ENCODE data around the gene PNKP.
"Not testable (repeated sequence)": the region's sequence is repeated elsewhere in the genome, so short reads cannot be mapped to it uniquely, and the experiment has no call there.

The PNKP gene

GRCh38 chr19:49835562-49835961 lies 31.8 kb downstream of the PNKP start:
- Histone ChIP-seq H3K4me1 (ENCODE audit: insufficient read depth, low read length) (peaks cover 4% of the 10 kb centered on the region), H2AFZ (ENCODE audit: low read depth, low read length) (no peak overlapping the region), H3K27me3 (ENCODE audit: insufficient read depth, low read length) (no peaks in the 10 kb centered on the region), H3K36me3 (ENCODE audit: insufficient read depth, low read length) (peaks cover 97% of the 10 kb centered on the region), H3K9me3 (ENCODE audit: low read length) (peaks cover 2% of the 10 kb centered on the region), H3K4me3 (ENCODE audit: low read length) (no peak overlapping the region)

- no peak overlapping the region for H2AFZ ChIP-seq (ENCODE audit: low read depth, low read length)
Measured at GRCh38 chr19:49833599-49833998, 33.8 kb downstream of the PNKP start.

GRCh38 chr19:49832556-49832955 lies 34.8 kb downstream of the PNKP start:
- no peaks in the 10 kb centered on the region for H3K27me3 ChIP-seq (ENCODE audit: insufficient read depth, low read length)
- H3K36me3 ChIP-seq (ENCODE audit: insufficient read depth, low read length): peaks cover 91% of the 10 kb centered on the region
- H2AFZ ChIP-seq (ENCODE audit: low read depth, low read length): no peak overlapping the region
- H3K9me3 ChIP-seq (ENCODE audit: low read length): peaks cover under 1% of the 10 kb centered on the region
- H3K4me3 ChIP-seq (ENCODE audit: low read length): no peak overlapping the region
- no peaks in the 10 kb centered on the region for H3K4me1 ChIP-seq (ENCODE audit: insufficient read depth, low read length)

More at GRCh38 chr19:49833599-49833998, 33.8 kb downstream of the PNKP start:
- peaks cover 95% of the 10 kb centered on the region for H3K36me3 ChIP-seq (ENCODE audit: insufficient read depth, low read length)
- H3K27me3 ChIP-seq (ENCODE audit: insufficient read depth, low read length): no peaks in the 10 kb centered on the region
- peaks cover 2% of the 10 kb centered on the region for H3K9me3 ChIP-seq (ENCODE audit: low read length)
- no peak overlapping the region for H3K4me3 ChIP-seq (ENCODE audit: low read length)
- H3K4me1 ChIP-seq (ENCODE audit: insufficient read depth, low read length): no peaks in the 10 kb centered on the region

- H3K9me3 ChIP-seq (ENCODE audit: low read length): no peaks in the 10 kb centered on the region
- peaks cover 91% of the 10 kb centered on the region for H3K36me3 ChIP-seq (ENCODE audit: insufficient read depth, low read length)
- H3K4me1 ChIP-seq (ENCODE audit: insufficient read depth, low read length): no peaks in the 10 kb centered on the region
- no peaks in the 10 kb centered on the region for H3K27me3 ChIP-seq (ENCODE audit: insufficient read depth, low read length)
- H2AFZ ChIP-seq (ENCODE audit: low read depth, low read length): no peak overlapping the region
- H3K4me3 ChIP-seq (ENCODE audit: low read length): no peak overlapping the region
Measured at GRCh38 chr19:49831592-49831991, 35.8 kb downstream of the PNKP start.

GRCh38 chr19:49830766-49831165 lies 36.6 kb downstream of the PNKP start:
- Histone ChIP-seq H3K4me3 (ENCODE audit: low read length) (no peak overlapping the region), H3K36me3 (ENCODE audit: insufficient read depth, low read length) (peaks cover 83% of the 10 kb centered on the region), H3K27me3 (ENCODE audit: insufficient read depth, low read length) (no peaks in the 10 kb centered on the region), H2AFZ (ENCODE audit: low read depth, low read length) (no peak overlapping the region), H3K9me3 (ENCODE audit: low read length) (no peaks in the 10 kb centered on the region), H3K4me1 (ENCODE audit: insufficient read depth, low read length) (no peaks in the 10 kb centered on the region)

GRCh38 chr19:49829721-49830120 lies 37.7 kb downstream of the PNKP start:
- no peaks in the 10 kb centered on the region for H3K4me1 ChIP-seq (ENCODE audit: insufficient read depth, low read length)
- H3K4me3 ChIP-seq (ENCODE audit: low read length): no peak overlapping the region
- peaks cover 72% of the 10 kb centered on the region for H3K36me3 ChIP-seq (ENCODE audit: insufficient read depth, low read length)
- H3K9me3 ChIP-seq (ENCODE audit: low read length): no peaks in the 10 kb centered on the region
- no peak overlapping the region for H2AFZ ChIP-seq (ENCODE audit: low read depth, low read length)
- no peaks in the 10 kb centered on the region for H3K27me3 ChIP-seq (ENCODE audit: insufficient read depth, low read length)

- H3K4me1 ChIP-seq (ENCODE audit: insufficient read depth, low read length): no peaks in the 10 kb centered on the region
- H2AFZ ChIP-seq (ENCODE audit: low read depth, low read length): no peak overlapping the region
- H3K36me3 ChIP-seq (ENCODE audit: insufficient read depth, low read length): peaks cover 69% of the 10 kb centered on the region
- no peaks in the 10 kb centered on the region for H3K9me3 ChIP-seq (ENCODE audit: low read length)
- no peaks in the 10 kb centered on the region for H3K27me3 ChIP-seq (ENCODE audit: insufficient read depth, low read length)
- H3K4me3 ChIP-seq (ENCODE audit: low read length): no peak overlapping the region
Measured at GRCh38 chr19:49829200-49829599, 38.2 kb downstream of the PNKP start.

GRCh38 chr19:49827034-49827433 lies 40.3 kb downstream of the PNKP start:
- no peaks in the 10 kb centered on the region for H3K9me3 ChIP-seq (ENCODE audit: low read length)
- no peak overlapping the region for H3K4me3 ChIP-seq (ENCODE audit: low read length)
- peaks cover 65% of the 10 kb centered on the region for H3K36me3 ChIP-seq (ENCODE audit: insufficient read depth, low read length)
- H3K27me3 ChIP-seq (ENCODE audit: insufficient read depth, low read length): no peaks in the 10 kb centered on the region
- no peak overlapping the region for H2AFZ ChIP-seq (ENCODE audit: low read depth, low read length)
- H3K4me1 ChIP-seq (ENCODE audit: insufficient read depth, low read length): no peaks in the 10 kb centered on the region

- Histone ChIP-seq H2AFZ (ENCODE audit: low read depth, low read length) (no peak overlapping the region), H3K36me3 (ENCODE audit: insufficient read depth, low read length) (peaks cover 56% of the 10 kb centered on the region), H3K4me3 (ENCODE audit: low read length) (no peak overlapping the region), H3K9me3 (ENCODE audit: low read length) (no peaks in the 10 kb centered on the region), H3K4me1 (ENCODE audit: insufficient read depth, low read length) (peaks cover 5% of the 10 kb centered on the region), H3K27me3 (ENCODE audit: insufficient read depth, low read length) (no peaks in the 10 kb centered on the region)
Measured at GRCh38 chr19:49824662-49825061, 42.7 kb downstream of the PNKP start.

- Histone ChIP-seq H3K36me3 (ENCODE audit: insufficient read depth, low read length) (peaks cover 47% of the 10 kb centered on the region), H3K4me3 (ENCODE audit: low read length) (no peak overlapping the region), H3K4me1 (ENCODE audit: insufficient read depth, low read length) (peaks cover 16% of the 10 kb centered on the region), H3K9me3 (ENCODE audit: low read length) (no peaks in the 10 kb centered on the region), H3K27me3 (ENCODE audit: insufficient read depth, low read length) (no peaks in the 10 kb centered on the region), H2AFZ (ENCODE audit: low read depth, low read length) (no peak overlapping the region)
Measured at GRCh38 chr19:49823472-49823871, 43.9 kb downstream of the PNKP start.

GRCh38 chr19:49820125-49820524 lies 47.3 kb downstream of the PNKP start:
- Histone ChIP-seq H3K27me3 (ENCODE audit: insufficient read depth, low read length) (no peaks in the 10 kb centered on the region), H3K4me3 (ENCODE audit: low read length) (no peak overlapping the region), H3K4me1 (ENCODE audit: insufficient read depth, low read length) (peaks cover 17% of the 10 kb centered on the region), H3K9me3 (ENCODE audit: low read length) (no peaks in the 10 kb centered on the region), H3K36me3 (ENCODE audit: insufficient read depth, low read length) (peaks cover 33% of the 10 kb centered on the region), H2AFZ (ENCODE audit: low read depth, low read length) (no peak overlapping the region)

GRCh38 chr19:49819452-49820115 lies 47.8 kb downstream of the PNKP start:
- Histone ChIP-seq H3K36me3 (ENCODE audit: insufficient read depth, low read length) (peaks cover 32% of the 10 kb centered on the region), H3K4me1 (ENCODE audit: insufficient read depth, low read length) (peaks cover 17% of the 10 kb centered on the region), H3K4me3 (ENCODE audit: low read length) (peak overlapping the region; percentile 99)
- H3K9me3 ChIP-seq (ENCODE audit: low read length); H2AFZ ChIP-seq (ENCODE audit: low read depth, low read length); H3K27me3 ChIP-seq (ENCODE audit: insufficient read depth, low read length): not testable (repeated sequence)

- Histone ChIP-seq H3K9me3 (ENCODE audit: low read length) (no peaks in the 10 kb centered on the region), H3K27me3 (ENCODE audit: insufficient read depth, low read length) (no peaks in the 10 kb centered on the region), H3K36me3 (ENCODE audit: insufficient read depth, low read length) (peaks cover 26% of the 10 kb centered on the region)
Measured at GRCh38 chr19:49818649-49819370, 48.6 kb downstream of the PNKP start.

More at GRCh38 chr19:49818649-49819370, 48.6 kb downstream of the PNKP start:
- peaks cover 21% of the 10 kb centered on the region for H3K4me1 ChIP-seq (ENCODE audit: insufficient read depth, low read length)
- peak overlapping the region; percentile 99 for H3K4me3 ChIP-seq (ENCODE audit: low read length)
- peak overlapping the region; percentile 84 for H2AFZ ChIP-seq (ENCODE audit: low read depth, low read length)
